Measurements from ENCODE around the gene MPP2. TPM values are rescaled to one million over a fixed set of nuclear protein-coding genes. Genes with fewer than 3 reads are reported as not detected.

The MPP2 gene
- total and polyA plus RNA-seq, 2 donors from 2014 or later: 1.2 to 2.7 TPM

- H3K4me1 ChIP-seq (ENCODE audit: control insufficient read depth in 2 of 3, insufficient read depth in 2 of 3, low read depth in 1 of 3, low read length in 3 of 3): peaks cover 0 to 2% (median 0%) of the 10 kb centered on the region in 3 donors
- intact Hi-C loops (cut with DNase I): no loop called here
- no peak overlapping the region for H3K4me3 ChIP-seq (ENCODE audit: low read length in 3 of 3)
- TF ChIP-seq CTCF (IDR thresholded peaks at IDR 0.05; ENCODE audit: borderline replicate concordance, extremely low read depth, insufficient read depth): no peak
- no peak overlapping the region for H3K27ac ChIP-seq (ENCODE audit: low read depth in 2 of 2, low read length in 2 of 2)
- H3K9ac ChIP-seq (ENCODE audit: low read length in 3 of 3): no peak overlapping the region
- H3K27me3 ChIP-seq (ENCODE audit: control insufficient read depth, insufficient read depth, low read length): no peaks in the 10 kb centered on the region
- peak in 2 of 5 donors; percentile 35 to 36 for DNase-seq
- H3K36me3 ChIP-seq (ENCODE audit: control insufficient read depth in 2 of 3, insufficient read depth in 3 of 3, low read length in 3 of 3): no peaks in the 10 kb centered on the region
- H3K9me3 ChIP-seq (ENCODE audit: control insufficient read depth in 2 of 3, insufficient read depth in 1 of 3, low read length in 3 of 3): no peaks in the 10 kb centered on the region
- FAIRE-seq: no peak
Observed at GRCh38 chr17:43860077-43860725, 47.1 kb downstream of the MPP2 start.

DNA sequence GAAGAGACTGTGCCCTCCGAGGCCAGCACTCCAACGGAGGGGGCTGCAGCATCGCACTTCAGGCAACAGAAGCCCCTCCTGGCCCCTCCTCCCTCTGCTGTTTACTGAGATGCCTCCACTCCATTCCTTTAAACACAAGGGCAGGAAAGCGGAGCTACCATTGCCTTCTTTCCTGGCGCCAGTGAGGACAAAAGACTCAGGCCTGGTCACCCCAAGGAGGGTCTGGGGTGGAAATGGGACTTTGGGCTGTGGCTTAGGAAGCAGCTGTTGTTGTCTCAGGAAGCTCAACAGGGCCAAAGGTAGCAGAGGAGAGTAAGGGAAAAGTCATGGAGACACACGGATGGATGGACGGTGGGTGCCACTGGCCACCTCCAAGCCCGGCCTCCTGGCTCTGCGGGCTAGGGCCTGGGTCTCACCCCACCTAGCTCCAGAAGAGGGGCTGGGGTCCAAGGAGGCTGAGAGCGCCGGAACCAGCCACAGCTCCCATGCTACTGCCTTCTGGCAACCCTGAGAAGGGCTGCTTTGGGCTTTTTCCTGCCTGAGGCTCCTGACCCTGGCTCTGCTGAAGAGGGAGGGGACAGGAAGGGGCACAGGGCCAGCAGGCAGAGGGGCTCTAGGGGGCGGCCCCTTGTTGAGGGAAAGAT lies 49.3 kb downstream of the MPP2 start:
- no peak for FAIRE-seq
- Histone ChIP-seq H3K9ac (ENCODE audit: low read length in 3 of 3) (no peak overlapping the region), H3K27ac (ENCODE audit: low read depth in 2 of 2, low read length in 2 of 2) (no peak overlapping the region), H3K9me3 (ENCODE audit: control insufficient read depth in 2 of 3, insufficient read depth in 1 of 3, low read length in 3 of 3) (no peaks in the 10 kb centered on the region), H3K4me3 (ENCODE audit: low read length in 3 of 3) (no peak overlapping the region), H3K4me1 (ENCODE audit: control insufficient read depth in 2 of 3, insufficient read depth in 2 of 3, low read depth in 1 of 3, low read length in 3 of 3) (peaks cover 0 to 2% (median 0%) of the 10 kb centered on the region in 3 donors), H3K36me3 (ENCODE audit: control insufficient read depth in 2 of 3, insufficient read depth in 3 of 3, low read length in 3 of 3) (no peaks in the 10 kb centered on the region), H3K27me3 (ENCODE audit: control insufficient read depth, insufficient read depth, low read length) (no peaks in the 10 kb centered on the region)
- TF ChIP-seq CTCF (IDR thresholded peaks at IDR 0.05; ENCODE audit: borderline replicate concordance, extremely low read depth, insufficient read depth): no peak
- DNase-seq: peak in 2 of 5 donors; percentile 35 to 68
- intact Hi-C loops (cut with DNase I): no loop called here

GRCh38 chr17:43857141-43857540 lies 50.2 kb downstream of the MPP2 start:
- no peak overlapping the region for H3K27ac ChIP-seq (ENCODE audit: low read depth in 2 of 2, low read length in 2 of 2)

More at GRCh38 chr17:43857141-43857540, 50.2 kb downstream of the MPP2 start:
- peak in 2 of 5 donors; percentile 22 to 55 for DNase-seq
- Histone ChIP-seq H3K4me3 (ENCODE audit: low read length in 3 of 3) (no peak overlapping the region), H3K4me1 (ENCODE audit: control insufficient read depth in 2 of 3, insufficient read depth in 2 of 3, low read depth in 1 of 3, low read length in 3 of 3) (peaks cover 0 to 2% (median 0%) of the 10 kb centered on the region in 3 donors), H3K27me3 (ENCODE audit: control insufficient read depth, insufficient read depth, low read length) (no peaks in the 10 kb centered on the region), H3K36me3 (ENCODE audit: control insufficient read depth in 2 of 3, insufficient read depth in 3 of 3, low read length in 3 of 3) (no peaks in the 10 kb centered on the region), H3K9me3 (ENCODE audit: control insufficient read depth in 2 of 3, insufficient read depth in 1 of 3, low read length in 3 of 3) (no peaks in the 10 kb centered on the region), H3K9ac (ENCODE audit: low read length in 3 of 3) (no peak overlapping the region)
- TF ChIP-seq CTCF (IDR thresholded peaks at IDR 0.05; ENCODE audit: borderline replicate concordance, extremely low read depth, insufficient read depth): no peak
- intact Hi-C loops (cut with DNase I): no loop called here
- no peak for FAIRE-seq
